B cell (primary cell): Measurements from ENCODE around the gene RABL3. TPM values are rescaled to one million over a fixed set of nuclear protein-coding genes. Genes with fewer than 3 reads are reported as not detected.

ENCODE experiments used
- ATAC-seq: fragments of 200-7000 bp; cut with Tn5 transposase; one replicate; pipeline ENCODE4 v1.10.0; 2021; ENCODE audit warnings: low read depth, mild to moderate bottlenecking, moderate number of reproducible peaks, moderate library complexity
- CTCF ChIA-PET: fragments of 350-600 bp; sonication (Branson Sonifier 250); formaldehyde crosslinking; loops from one replicate; lab custom pipeline; 2021; ENCODE audit warnings: antibody characterized with exemption, inconsistent platforms; lab: Charles Lee
- POLR2A ChIA-PET: fragments of 350-600 bp; sonication (Branson Sonifier 250); formaldehyde crosslinking; loops from one replicate; lab custom pipeline; 2021; ENCODE audit warnings: antibody characterized with exemption; lab: Charles Lee
- DNase-seq: peaks from one replicate; pipeline ENCODE4 v3.0.0; 2013
- H2AFZ ChIP-seq: 2 replicates; pipeline ENCODE4 v1.6.1; 2012; ENCODE audit warnings: mild to moderate bottlenecking, low read depth, low read length; ENCODE audit not compliant: insufficient read depth, poor library complexity, severe bottlenecking
- H3K27ac ChIP-seq, 2 donors: 1 replicate in 1 of 2; 2 replicates in 1 of 2; pipeline ENCODE4 v1.5.1; 2012 to 2013; ENCODE audit warnings: low read length in 2 of 2, mild to moderate bottlenecking in 2 of 2, moderate library complexity in 1 of 2
- H3K27me3 ChIP-seq, 4 experiments: fragments of 200-600 bp in 1 of 4; sonication (generic) in 1 of 4; replicated peaks in 1 of 4; 1 replicate in 2 of 4; 2 replicates in 2 of 4; pipeline versions ENCODE4 v1.6.1 to v1.7.0; 2013 to 2016; ENCODE audit warnings: low read length in 3 of 4, mild to moderate bottlenecking in 2 of 4, mixed read lengths in 1 of 4, moderate library complexity in 1 of 4; ENCODE audit not compliant: insufficient read depth in 4 of 4, control insufficient read depth in 3 of 4; ENCODE audit errors: control extremely low read depth in 1 of 4
- H3K36me3 ChIP-seq, 2 experiments: replicated peaks in 1 of 2; 1 replicate in 1 of 2; 2 replicates in 1 of 2; pipeline versions ENCODE4 v1.6.1 to v1.7.1; 2013; ENCODE audit warnings: low read length in 1 of 2; ENCODE audit not compliant: insufficient read depth in 2 of 2, control insufficient read depth in 1 of 2; ENCODE audit errors: control extremely low read depth in 1 of 2, extremely low read depth in 1 of 2
- H3K4me1 ChIP-seq, 2 donors: fragments of 200-600 bp in 1 of 2; sonication (generic) in 1 of 2; 1 replicate in 1 of 2; 2 replicates in 1 of 2; pipeline versions ENCODE4 v1.5.1 to v1.6.1; 2013 to 2017; ENCODE audit warnings: low read length in 2 of 2; ENCODE audit not compliant: control insufficient read depth in 2 of 2, insufficient read depth in 2 of 2
- H3K4me2 ChIP-seq: replicated peaks from 2 replicates; pipeline ENCODE3; 2012; ENCODE audit warnings: mild to moderate bottlenecking, low read depth, low read length; ENCODE audit not compliant: poor library complexity, severe bottlenecking
- H3K4me3 ChIP-seq, 5 experiments: fragments of 200-600 bp in 1 of 5; sonication (generic) in 1 of 5; 1 replicate in 3 of 5; 2 replicates in 2 of 5; pipeline versions ENCODE4 v1.5.1 to v1.7.0; 2011 to 2016; ENCODE audit warnings: low read length in 4 of 5, mild to moderate bottlenecking in 4 of 5, low read depth in 2 of 5, control low read depth in 1 of 5, moderate library complexity in 1 of 5; ENCODE audit not compliant: insufficient read depth in 1 of 5; ENCODE audit errors: control extremely low read depth in 1 of 5, extremely low read depth in 1 of 5
- H3K79me2 ChIP-seq: fragments of 200-600 bp; sonication (generic); one replicate; pipeline ENCODE4 v1.6.0; 2016; ENCODE audit warnings: low read length; ENCODE audit not compliant: control insufficient read depth, insufficient read depth
- H3K9ac ChIP-seq: fragments of 200-600 bp; sonication (generic); 2 replicates; pipeline ENCODE4 v1.6.1; 2017; ENCODE audit warnings: mild to moderate bottlenecking, low read length, moderate library complexity
- H3K9me3 ChIP-seq, 3 donors: one replicate each; pipeline versions ENCODE4 v1.6.1 to v1.7.1; 2013; ENCODE audit warnings: low read length in 2 of 3; ENCODE audit not compliant: control insufficient read depth in 2 of 3, insufficient read depth in 1 of 3; ENCODE audit errors: control extremely low read depth in 1 of 3
- H4K20me1 ChIP-seq: 2 replicates; pipeline ENCODE4 v1.6.0; 2012; ENCODE audit warnings: mild to moderate bottlenecking, low read length; ENCODE audit not compliant: insufficient read depth, control insufficient read depth, poor library complexity, severe bottlenecking
- H3K27ac Mint-ChIP-seq: one replicate; pipeline ENCODE4 v1.8.0; 2021; ENCODE audit warnings: mixed read lengths
- H3K27me3 Mint-ChIP-seq: one replicate; pipeline ENCODE4 v1.8.0; 2021; ENCODE audit warnings: mixed read lengths
- H3K4me1 Mint-ChIP-seq: one replicate; pipeline ENCODE4 v1.8.0; 2021; ENCODE audit warnings: mixed read lengths
- H3K4me3 Mint-ChIP-seq: one replicate; pipeline ENCODE4 v1.8.0; 2021; ENCODE audit warnings: mixed read lengths
- H3K9me3 Mint-ChIP-seq: one replicate; pipeline ENCODE4 v1.8.0; 2022; ENCODE audit warnings: mixed read lengths; ENCODE audit not compliant: insufficient read depth
- EZH2 ChIP-seq: IDR thresholded peaks from 2 replicates; pipeline ENCODE4 v1.6.1; 2012; ENCODE audit warnings: borderline replicate concordance, low read depth, mild to moderate bottlenecking, moderate library complexity, low read length; ENCODE audit not compliant: insufficient read depth, poor library complexity, severe bottlenecking
- WGBS: methylation state at CpG from one replicate; pipeline ENCODE4 v1.1.5; 2013; ENCODE audit warnings: missing lambda C conversion rate; ENCODE audit not compliant: insufficient coverage; 5-methylcytosine and 5-hydroxymethylcytosine counted together
- intact Hi-C: fragments of 100-400 bp; cut with micrococcal nuclease; formaldehyde crosslinking; loops from one replicate; pipeline ENCODE4 v1.10.0; 2022
- polyA plus RNA-seq: library from polyadenylated mRNA; depleted of rRNA; stranded (reverse); fragments of >200 nt; gene quantifications from 2 replicates; pipeline ENCODE4 v1.2.3, GENCODE V29; 2012
- total RNA-seq, 2 donors: library from RNA; stranded (reverse); fragments of 120-200 nt in 1 of 2; gene quantifications; 1 replicate in 1 of 2; 2 replicates in 1 of 2; pipeline versions ENCODE4 v1.2.3 to v1.2.4, GENCODE V29; 2013 to 2022
- TF ChIP-seq, protein P1 (sequence below): fragments of 200-600 bp; IDR thresholded peaks from one replicate; pipeline ENCODE4 v1.8.0; 2022; ENCODE audit warnings: antibody characterized with exemption, mild to moderate bottlenecking

Gene RABL3
- total and polyA plus RNA-seq, 2 donors (not counting 1 experiment from before 2014, with no cell fraction given) = 2.5 to 18.8 TPM

- Histone ChIP-seq H4K20me1 (no peaks in the 10 kb centered on the region), H3K27ac (no peak overlapping the region), H3K36me3 (peaks cover 4 to 32% of the 10 kb centered on the region in 2 experiments), H3K79me2 (no peaks in the 10 kb centered on the region), H3K9me3 (no peaks in the 10 kb centered on the region), H3K4me2 (no peak overlapping the region), H3K9ac (no peak overlapping the region), H2AFZ (no peak overlapping the region), H3K27me3 (no peaks in the 10 kb centered on the region), H3K4me3 (no peak overlapping the region), H3K4me1 (no peaks in the 10 kb centered on the region)
- POLR2A ChIA-PET = no interaction called here
- no peaks in the 10 kb centered on the region for H3K27me3 Mint-ChIP-seq
- DNase-seq (no peak), ATAC-seq (no peak)
- H3K4me3 Mint-ChIP-seq = no peak overlapping the region
- TF ChIP-seq, protein P1, sequence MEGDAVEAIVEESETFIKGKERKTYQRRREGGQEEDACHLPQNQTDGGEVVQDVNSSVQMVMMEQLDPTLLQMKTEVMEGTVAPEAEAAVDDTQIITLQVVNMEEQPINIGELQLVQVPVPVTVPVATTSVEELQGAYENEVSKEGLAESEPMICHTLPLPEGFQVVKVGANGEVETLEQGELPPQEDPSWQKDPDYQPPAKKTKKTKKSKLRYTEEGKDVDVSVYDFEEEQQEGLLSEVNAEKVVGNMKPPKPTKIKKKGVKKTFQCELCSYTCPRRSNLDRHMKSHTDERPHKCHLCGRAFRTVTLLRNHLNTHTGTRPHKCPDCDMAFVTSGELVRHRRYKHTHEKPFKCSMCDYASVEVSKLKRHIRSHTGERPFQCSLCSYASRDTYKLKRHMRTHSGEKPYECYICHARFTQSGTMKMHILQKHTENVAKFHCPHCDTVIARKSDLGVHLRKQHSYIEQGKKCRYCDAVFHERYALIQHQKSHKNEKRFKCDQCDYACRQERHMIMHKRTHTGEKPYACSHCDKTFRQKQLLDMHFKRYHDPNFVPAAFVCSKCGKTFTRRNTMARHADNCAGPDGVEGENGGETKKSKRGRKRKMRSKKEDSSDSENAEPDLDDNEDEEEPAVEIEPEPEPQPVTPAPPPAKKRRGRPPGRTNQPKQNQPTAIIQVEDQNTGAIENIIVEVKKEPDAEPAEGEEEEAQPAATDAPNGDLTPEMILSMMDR = no peak
- no peak for TF ChIP-seq EZH2
- intact Hi-C loops = no loop called here
- WGBS = 74% methylated on average over 13 of the region's 13 CpGs
- H3K9me3 Mint-ChIP-seq = no peaks in the 10 kb centered on the region
- no peak overlapping the region for H3K27ac Mint-ChIP-seq
- peaks cover 7% of the 10 kb centered on the region for H3K4me1 Mint-ChIP-seq
- CTCF ChIA-PET = interaction anchor here (1.1 to 2.2 kb wide), 2 partner anchors 14 to 220 kb away, joined by 3 to 9 read pairs; no protein-coding TSS in a partner anchor
These were observed 38.7 kb upstream of the RABL3 start for GRCh38 chr3:120780977-120781376.

DNA sequence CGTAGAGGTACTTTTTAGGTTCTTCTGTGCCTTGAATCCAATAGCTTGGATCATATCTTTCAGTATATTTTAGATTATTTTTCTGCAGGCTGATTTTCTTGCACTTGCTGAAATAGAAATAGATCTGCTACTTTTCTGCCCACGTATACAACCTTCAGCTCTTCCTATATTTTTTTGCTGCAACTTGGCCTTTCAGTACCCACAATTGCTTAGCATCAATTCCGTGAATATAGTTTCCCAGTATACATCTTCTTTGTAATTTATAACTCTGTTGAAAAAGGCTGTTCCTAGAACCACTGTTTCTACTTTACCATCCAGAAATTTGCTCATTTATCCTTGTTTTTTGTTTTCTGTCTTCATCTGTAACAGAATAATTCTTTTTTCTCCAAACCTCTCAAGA lies 36.5 kb upstream of the RABL3 start:
- no peak overlapping the region for H3K4me2 ChIP-seq
- no peak overlapping the region for H3K4me3 ChIP-seq
- POLR2A ChIA-PET = no interaction called here
- no peaks in the 10 kb centered on the region for H3K27me3 ChIP-seq
- no peaks in the 10 kb centered on the region for H3K27me3 Mint-ChIP-seq
- no peak overlapping the region for H3K27ac ChIP-seq
- ATAC-seq (no peak), DNase-seq (no peak)
- no peaks in the 10 kb centered on the region for H3K9me3 Mint-ChIP-seq
- peaks cover 6 to 42% of the 10 kb centered on the region in 2 experiments for H3K36me3 ChIP-seq
- CTCF ChIA-PET = interaction anchor here (1.5 kb wide), 1 partner anchor 36 kb away, joined by 4 read pairs; the partner anchor contains the start of genes GTF2E1 and RABL3
- no peaks in the 10 kb centered on the region for H3K79me2 ChIP-seq
- H4K20me1 ChIP-seq = no peaks in the 10 kb centered on the region
- TF ChIP-seq, protein P1 = no peak
- TF ChIP-seq EZH2 = no peak
- H3K4me3 Mint-ChIP-seq = no peak overlapping the region
- WGBS = no CpG with 5 or more reads among the region's 3 CpGs
- no peak overlapping the region for H2AFZ ChIP-seq
- intact Hi-C loops = no loop called here
- no peaks in the 10 kb centered on the region for H3K9me3 ChIP-seq
- peaks cover 4% of the 10 kb centered on the region for H3K4me1 Mint-ChIP-seq
- no peak overlapping the region for H3K9ac ChIP-seq
- H3K4me1 ChIP-seq = no peaks in the 10 kb centered on the region
- no peak overlapping the region for H3K27ac Mint-ChIP-seq
